ENCODE results near the gene TREX2.

- TF ChIP-seq POLR2AphosphoS5 (IDR thresholded peaks at IDR 0.05) (no peak), CTCF (IDR thresholded peaks at IDR 0.05) (no peak)
Observed at GRCh38 chrX:153405426-153405825, 40.4 kb downstream of the TREX2 start.

Measured in breast epithelium (tissue), 3 donors.